K562 (cell line): ENCODE results near the gene BSDC1. TPM values are rescaled to one million over a fixed set of nuclear protein-coding genes. Genes with fewer than 3 reads are reported as not detected.

Experiments
- ARNT ChIP-seq, 2 experiments: fragments of 450-650 bp; IDR thresholded peaks; 2 replicates each; pipeline ENCODE4 v1.6.1; 2016; ENCODE audit warnings: mild to moderate bottlenecking in 1 of 2
- EHMT2 ChIP-seq: fragments of 450-650 bp; IDR thresholded peaks from 2 replicates; pipeline ENCODE4 v1.6.1; 2018; ENCODE audit warnings: antibody characterized with exemption
- ESRRA ChIP-seq: fragments of 450-650 bp; IDR thresholded peaks from 2 replicates; pipeline ENCODE4 v1.6.1; 2014; ENCODE audit warnings: low read depth, mild to moderate bottlenecking, moderate library complexity, borderline replicate concordance
- FOXA3 ChIP-seq, 2 experiments: fragments of 450-650 bp in 1 of 2; sonication (generic) in 1 of 2; formaldehyde crosslinking; IDR thresholded peaks in 1 of 2; conservative IDR thresholded peaks in 1 of 2; 2 replicates each; pipeline versions ENCODE4 v1.4.0 to v1.8.0; 2020 to 2022; ENCODE audit warnings: mild to moderate bottlenecking in 2 of 2, missing genetic modification reagents in 1 of 2
- GATA2 ChIP-seq: sonication (generic); formaldehyde crosslinking; IDR thresholded peaks from 2 replicates; pipeline ENCODE4 v1.4.0; 2020; ENCODE audit warnings: mild to moderate bottlenecking, missing genetic modification reagents
- HDAC2 ChIP-seq: fragments of 450-650 bp; IDR thresholded peaks from 2 replicates; pipeline ENCODE4 v1.6.1; 2016; ENCODE audit warnings: mild to moderate bottlenecking
- KLF1 ChIP-seq: fragments of 450-650 bp; IDR thresholded peaks from 2 replicates; pipeline ENCODE4 v1.6.1; 2016; ENCODE audit warnings: missing genetic modification characterization, missing compliant biosample characterization
- SMAD4 ChIP-seq: fragments of 250-450 bp; sonication (Bioruptor Pico); conservative IDR thresholded peaks from 2 replicates; pipeline ENCODE4 v1.8.0; 2021; ENCODE audit warnings: inconsistent platforms, mild to moderate bottlenecking, moderate library complexity
- SMARCE1 ChIP-seq: fragments of 450-650 bp; IDR thresholded peaks from 2 replicates; pipeline ENCODE4 v1.7.1; 2016; ENCODE audit warnings: mild to moderate bottlenecking
- polyA plus RNA-seq, 8 experiments: library from polyadenylated mRNA; depleted of rRNA in 4 of 8; stranded (reverse) in 5 of 8; unstranded in 3 of 8; fragments of >200 nt; fragmentation: Nextera tagmentation in 2 of 8; fragmentation: Illumina TruSeq in 1 of 8; extraction: Ambion mirVana in 2 of 8; extraction: Trizol in 1 of 8; gene quantifications; 2 replicates each; pipeline versions ENCODE4 v1.2.1 to v1.2.3, GENCODE V29; 2011 to 2014; ENCODE audit warnings: inconsistent platforms in 1 of 8, missing spikeins in 1 of 8
- total RNA-seq, 7 experiments: library from RNA; depleted of rRNA in 6 of 7; stranded (reverse); fragments of >200 nt in 6 of 7; fragmentation: Illumina TruSeq in 2 of 7; extraction: Trizol in 2 of 7; gene quantifications; 2 replicates each; pipeline versions ENCODE4 v1.2.1 to v1.2.3, GENCODE V29; 2011 to 2021; ENCODE audit warnings: low replicate concordance in 1 of 7
- TF ChIP-seq, protein P1 (sequence below): sonication (generic); formaldehyde crosslinking; IDR thresholded peaks from 2 replicates; pipeline ENCODE4 v1.8.0; 2022; ENCODE audit warnings: mild to moderate bottlenecking, missing genetic modification reagents
- TF ChIP-seq, protein P2 (sequence below): sonication (generic); formaldehyde crosslinking; IDR thresholded peaks from 2 replicates; pipeline ENCODE4 v1.8.0; 2022; ENCODE audit warnings: mild to moderate bottlenecking, missing genetic modification reagents
- TF ChIP-seq, protein P3 (sequence below), 2 experiments: fragments of 450-650 bp; conservative IDR thresholded peaks; 2 replicates each; pipeline ENCODE4 v1.6.1; 2017; ENCODE audit warnings: mild to moderate bottlenecking in 2 of 2, moderate library complexity in 2 of 2
- TF ChIP-seq, protein P4 (sequence below), 2 experiments: IDR thresholded peaks in 1 of 2; conservative IDR thresholded peaks in 1 of 2; 2 replicates each; pipeline ENCODE4 v1.6.1; 2016; ENCODE audit warnings: low read depth in 2 of 2, mild to moderate bottlenecking in 1 of 2, missing compliant biosample characterization in 1 of 2, missing genetic modification characterization in 1 of 2, moderate library complexity in 1 of 2

BSDC1 gene
- total and polyA plus RNA-seq, 9 of the 15 experiments (the other 6 are each of a cell fraction or from before 2014, with no cell fraction given): 10.2 to 96.8 (median 73.1) TPM

DNA sequence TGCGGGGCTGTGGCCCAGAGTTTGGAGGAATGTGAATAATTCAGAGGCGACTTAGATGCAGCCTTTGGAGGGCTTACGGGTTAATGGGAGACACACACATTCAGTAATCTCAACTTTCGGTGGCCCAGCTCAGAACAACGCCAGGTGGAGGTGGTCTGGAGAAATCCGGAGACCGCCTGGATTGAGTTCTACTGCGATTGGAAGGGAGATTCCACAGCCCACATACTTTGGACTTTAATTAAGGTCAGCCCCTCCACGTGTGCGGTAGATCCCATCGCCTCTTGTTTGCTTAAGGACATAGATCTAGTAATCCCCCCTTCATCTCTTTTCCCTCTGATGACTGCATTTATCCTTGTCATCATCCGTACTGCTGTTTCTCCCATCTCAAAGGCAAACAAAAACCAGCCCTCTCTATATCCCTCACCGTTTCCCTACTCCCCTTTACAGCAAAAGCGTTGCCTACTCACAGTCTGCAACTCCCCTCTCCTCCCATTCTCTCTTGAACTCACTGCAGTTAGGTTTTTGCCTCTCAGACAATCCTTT lies 720 bp upstream of the BSDC1 start (continued):
- TF ChIP-seq, protein P1, sequence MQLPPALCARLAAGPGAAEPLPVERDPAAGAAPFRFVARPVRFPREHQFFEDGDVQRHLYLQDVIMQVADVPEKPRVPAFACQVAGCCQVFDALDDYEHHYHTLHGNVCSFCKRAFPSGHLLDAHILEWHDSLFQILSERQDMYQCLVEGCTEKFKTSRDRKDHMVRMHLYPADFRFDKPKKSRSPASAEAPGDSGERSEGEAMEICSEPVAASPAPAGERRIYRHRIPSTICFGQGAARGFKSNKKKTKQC: peak; percentile 74; the same call in 1 of the 2 replicates
- TF ChIP-seq, protein P2, sequence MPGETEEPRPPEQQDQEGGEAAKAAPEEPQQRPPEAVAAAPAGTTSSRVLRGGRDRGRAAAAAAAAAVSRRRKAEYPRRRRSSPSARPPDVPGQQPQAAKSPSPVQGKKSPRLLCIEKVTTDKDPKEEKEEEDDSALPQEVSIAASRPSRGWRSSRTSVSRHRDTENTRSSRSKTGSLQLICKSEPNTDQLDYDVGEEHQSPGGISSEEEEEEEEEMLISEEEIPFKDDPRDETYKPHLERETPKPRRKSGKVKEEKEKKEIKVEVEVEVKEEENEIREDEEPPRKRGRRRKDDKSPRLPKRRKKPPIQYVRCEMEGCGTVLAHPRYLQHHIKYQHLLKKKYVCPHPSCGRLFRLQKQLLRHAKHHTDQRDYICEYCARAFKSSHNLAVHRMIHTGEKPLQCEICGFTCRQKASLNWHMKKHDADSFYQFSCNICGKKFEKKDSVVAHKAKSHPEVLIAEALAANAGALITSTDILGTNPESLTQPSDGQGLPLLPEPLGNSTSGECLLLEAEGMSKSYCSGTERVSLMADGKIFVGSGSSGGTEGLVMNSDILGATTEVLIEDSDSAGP (CRISPR knock-in tag): no peak
- TF ChIP-seq EHMT2: no peak
- peak; percentile 51; the same call in 1 of the 2 replicates for TF ChIP-seq HDAC2
- TF ChIP-seq KLF1 (tag): no peak
- TF ChIP-seq SMARCE1: peak; percentile 62; the same call in 1 of the 2 replicates
- TF ChIP-seq FOXA3 (CRISPR knock-in tag; conservative IDR thresholded peaks at IDR 0.05 in 1 of 2, IDR thresholded peaks at IDR 0.05 in 1 of 2): peak; percentile 23 to 42; a peak in 1 of 4 replicates
- TF ChIP-seq, protein P3, sequence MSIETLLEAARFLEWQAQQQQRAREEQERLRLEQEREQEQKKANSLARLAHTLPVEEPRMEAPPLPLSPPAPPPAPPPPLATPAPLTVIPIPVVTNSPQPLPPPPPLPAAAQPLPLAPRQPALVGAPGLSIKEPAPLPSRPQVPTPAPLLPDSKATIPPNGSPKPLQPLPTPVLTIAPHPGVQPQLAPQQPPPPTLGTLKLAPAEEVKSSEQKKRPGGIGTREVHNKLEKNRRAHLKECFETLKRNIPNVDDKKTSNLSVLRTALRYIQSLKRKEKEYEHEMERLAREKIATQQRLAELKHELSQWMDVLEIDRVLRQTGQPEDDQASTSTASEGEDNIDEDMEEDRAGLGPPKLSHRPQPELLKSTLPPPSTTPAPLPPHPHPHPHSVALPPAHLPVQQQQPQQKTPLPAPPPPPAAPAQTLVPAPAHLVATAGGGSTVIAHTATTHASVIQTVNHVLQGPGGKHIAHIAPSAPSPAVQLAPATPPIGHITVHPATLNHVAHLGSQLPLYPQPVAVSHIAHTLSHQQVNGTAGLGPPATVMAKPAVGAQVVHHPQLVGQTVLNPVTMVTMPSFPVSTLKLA (conservative IDR thresholded peaks at IDR 0.05): peak in 1 of 2 experiments; percentile 19; a peak in 1 of 4 replicates
- TF ChIP-seq GATA2: peak; percentile 2; the same call in 1 of the 2 replicates
- peak; percentile 6; the same call in 1 of the 2 replicates for TF ChIP-seq ESRRA
- 0 out of 2 replicates have a peak, but pooled peaks have one; percentile 36 for TF ChIP-seq SMAD4
- TF ChIP-seq, protein P4, sequence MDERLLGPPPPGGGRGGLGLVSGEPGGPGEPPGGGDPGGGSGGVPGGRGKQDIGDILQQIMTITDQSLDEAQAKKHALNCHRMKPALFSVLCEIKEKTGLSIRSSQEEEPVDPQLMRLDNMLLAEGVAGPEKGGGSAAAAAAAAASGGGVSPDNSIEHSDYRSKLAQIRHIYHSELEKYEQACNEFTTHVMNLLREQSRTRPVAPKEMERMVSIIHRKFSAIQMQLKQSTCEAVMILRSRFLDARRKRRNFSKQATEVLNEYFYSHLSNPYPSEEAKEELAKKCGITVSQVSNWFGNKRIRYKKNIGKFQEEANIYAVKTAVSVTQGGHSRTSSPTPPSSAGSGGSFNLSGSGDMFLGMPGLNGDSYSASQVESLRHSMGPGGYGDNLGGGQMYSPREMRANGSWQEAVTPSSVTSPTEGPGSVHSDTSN (CRISPR knock-in tag; IDR thresholded peaks at IDR 0.05; ENCODE audit: low read depth): no peak
- TF ChIP-seq, protein P4 (tag; conservative IDR thresholded peaks at IDR 0.05; ENCODE audit: low read depth): no peak
- TF ChIP-seq ARNT (IDR thresholded peaks at IDR 0.05): peak in 1 of 2 experiments; percentile 16; a peak in 1 of 4 replicates
